ENCODE measurements around the gene RAB11A.

The RAB11A gene

GRCh38 chr15:65887565-65887964 lies 18.3 kb downstream of the RAB11A start:
- DNase-seq, result peak; percentile 69

DNA sequence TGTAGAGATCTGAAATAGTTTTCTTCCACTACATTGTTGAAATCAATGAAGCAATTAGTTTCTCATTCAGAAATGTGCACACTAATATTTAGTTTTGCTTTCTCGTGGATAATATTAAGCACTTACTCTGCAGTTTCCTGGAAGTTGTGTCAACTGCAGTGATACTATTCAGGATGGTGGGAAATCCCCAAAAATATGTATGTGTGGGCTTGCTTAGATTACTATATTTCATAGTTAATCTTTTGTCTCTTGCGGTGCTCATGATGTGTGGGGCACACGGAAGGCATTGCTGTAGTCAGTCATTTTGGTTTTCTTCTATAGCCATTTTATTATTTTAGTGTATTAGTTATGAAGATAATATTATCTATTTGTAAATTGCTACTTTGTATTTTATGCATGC lies 19.7 kb downstream of the RAB11A start:
- no peak for DNase-seq

- DNase-seq, result no peak
Observed at GRCh38 chr15:65893060-65893459, 23.8 kb downstream of the RAB11A start.

- DNase-seq, result no peak
Observed at GRCh38 chr15:65896236-65896635, 26.9 kb downstream of the RAB11A start.

DNA sequence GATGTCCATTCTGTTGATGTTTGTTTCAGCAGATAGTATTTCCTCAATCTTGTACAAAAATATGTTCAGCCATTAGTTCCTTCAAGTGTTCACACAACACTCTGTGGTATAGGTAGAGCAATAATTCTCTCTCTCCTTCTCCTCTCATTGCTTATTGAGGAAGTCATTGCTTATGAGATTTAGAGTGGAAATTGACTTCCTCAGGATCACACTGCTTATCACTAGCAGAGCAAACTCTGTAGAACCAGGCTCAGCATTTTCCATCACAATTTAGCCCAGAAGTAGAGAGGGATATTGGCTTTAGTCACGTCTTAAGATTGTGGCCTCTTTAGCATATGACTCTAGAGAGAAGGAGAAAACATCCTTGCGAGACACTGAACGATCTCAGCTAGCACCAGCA lies 31.2 kb downstream of the RAB11A start:
- no peak for DNase-seq

DNA sequence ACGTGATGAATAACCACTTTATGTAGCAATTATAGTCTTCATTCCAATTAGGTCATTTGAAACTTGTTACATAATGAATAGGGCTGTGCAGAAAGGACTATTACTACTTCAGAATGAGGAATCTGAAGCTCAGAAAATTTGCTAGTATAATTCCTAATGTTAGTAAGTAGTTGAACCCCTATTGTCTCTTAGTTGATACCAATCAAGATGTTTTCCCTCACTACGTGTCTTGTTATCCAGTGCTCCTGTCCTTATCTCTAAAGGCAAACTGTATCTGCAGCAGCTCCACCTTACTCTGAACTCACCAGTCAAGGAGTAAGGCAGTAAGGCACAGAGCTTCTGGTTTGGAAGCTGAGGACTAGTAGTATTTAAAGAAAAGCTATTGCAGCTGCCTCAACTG lies 32.0 kb downstream of the RAB11A start:
- DNase-seq, result no peak

- no peak for DNase-seq
Observed at GRCh38 chr15:65901836-65902235, 32.5 kb downstream of the RAB11A start.

DNA sequence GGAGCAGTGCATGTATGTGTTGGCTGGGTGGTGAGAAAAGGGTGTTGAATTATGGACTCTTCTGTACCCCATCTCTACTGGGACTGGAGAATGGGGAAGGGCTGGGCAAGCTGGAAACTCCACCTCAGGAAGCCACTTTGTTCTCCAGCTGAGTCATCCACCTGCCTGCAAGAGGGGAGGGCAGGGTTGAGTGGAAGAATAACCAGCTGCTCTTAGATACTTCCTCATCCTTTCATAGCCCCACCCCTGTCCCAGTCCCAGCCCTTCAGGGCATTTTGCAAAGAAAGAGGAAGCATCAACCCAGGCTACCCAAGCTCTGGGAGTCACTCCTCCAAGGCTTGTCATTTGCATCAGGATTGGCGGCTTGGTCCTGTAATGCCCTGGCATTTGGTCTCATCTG lies 33.1 kb downstream of the RAB11A start:
- no peak for DNase-seq

DNA sequence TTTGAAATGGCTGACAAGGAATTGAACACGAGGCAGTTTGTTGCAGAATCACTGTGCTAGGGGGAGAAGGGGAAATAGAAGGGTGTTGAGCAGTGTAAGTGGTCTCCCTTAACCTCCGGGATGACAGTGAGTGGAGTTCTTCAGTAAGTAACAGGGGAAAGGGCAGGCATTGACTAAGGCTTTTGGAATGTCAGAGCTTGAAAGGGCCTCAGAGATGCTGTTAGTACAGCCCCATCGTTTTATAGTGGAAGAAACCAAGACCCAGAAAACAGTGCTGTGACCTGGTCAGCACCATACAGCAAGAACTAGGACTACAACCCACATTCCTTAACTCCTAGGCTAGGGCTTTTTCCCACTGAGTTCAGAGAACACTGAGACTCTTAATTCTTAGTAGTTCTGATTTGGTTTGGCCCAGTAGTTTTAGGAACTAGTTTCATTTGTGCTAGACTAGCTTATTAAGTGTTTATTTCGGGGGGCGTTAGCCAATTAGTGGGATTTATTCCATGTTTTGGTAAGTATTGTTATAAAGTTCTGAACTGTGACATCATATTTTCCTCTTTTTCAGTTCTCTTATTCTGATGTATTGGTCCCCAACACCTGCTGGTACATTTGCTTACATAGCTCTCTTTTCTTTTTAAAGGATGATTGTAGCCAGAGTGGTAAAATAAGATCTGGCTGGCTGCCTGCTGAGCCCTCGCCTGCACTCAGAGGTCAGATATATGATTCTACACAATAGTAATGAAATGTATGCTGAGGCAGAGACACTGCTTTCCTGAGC lies 34.2 kb downstream of the RAB11A start:
- no peak for DNase-seq

- no peak for DNase-seq
Observed at GRCh38 chr15:65904301-65904700, 35.0 kb downstream of the RAB11A start.

DNA sequence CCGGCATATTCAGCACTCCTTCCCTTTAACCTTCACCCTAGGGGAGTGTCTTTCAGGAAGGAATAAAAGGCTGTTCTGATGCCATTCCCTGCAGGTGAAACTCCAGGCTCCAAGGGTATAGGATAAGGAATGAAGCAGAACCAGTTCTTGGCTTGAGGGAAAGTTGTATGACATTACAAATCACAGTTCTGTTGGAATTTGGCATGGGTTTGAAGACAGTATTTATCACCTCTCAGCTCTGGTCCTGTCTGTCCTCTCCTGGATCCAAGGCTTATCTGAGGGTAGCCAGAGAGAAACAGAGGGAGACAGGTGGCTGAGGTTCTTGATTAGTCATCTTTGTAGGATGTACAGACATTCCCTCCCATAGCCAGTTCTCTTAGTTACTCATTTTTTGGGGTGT lies 37.1 kb downstream of the RAB11A start:
- DNase-seq, result no peak

GRCh38 chr15:65907661-65908060 lies 38.4 kb downstream of the RAB11A start:
- no peak for DNase-seq

GRCh38 chr15:65908876-65909275 lies 39.6 kb downstream of the RAB11A start:
- no peak for DNase-seq

DNA sequence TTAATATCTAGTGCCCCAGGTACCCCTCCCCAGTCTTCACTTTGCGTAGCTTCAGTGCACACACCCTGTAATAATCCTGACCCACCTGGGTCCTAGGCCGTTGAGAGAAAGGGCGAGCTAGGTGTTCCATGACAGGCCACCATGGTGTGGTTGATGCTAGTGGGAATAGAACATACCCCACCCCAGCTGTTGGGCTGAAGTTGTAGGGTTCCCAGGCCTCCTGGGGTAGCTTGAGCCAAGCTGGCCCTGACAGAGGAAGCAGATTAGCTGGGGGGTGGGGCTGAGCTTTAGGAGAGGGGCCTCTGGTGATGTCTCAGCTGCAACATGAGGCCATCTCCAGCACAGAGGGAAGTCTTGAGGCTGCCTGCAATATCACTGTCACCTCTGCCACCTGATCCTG lies 40.5 kb downstream of the RAB11A start:
- no peak for DNase-seq

- DNase-seq, result no peak
Observed at GRCh38 chr15:65910341-65910740, 41.0 kb downstream of the RAB11A start.

DNA sequence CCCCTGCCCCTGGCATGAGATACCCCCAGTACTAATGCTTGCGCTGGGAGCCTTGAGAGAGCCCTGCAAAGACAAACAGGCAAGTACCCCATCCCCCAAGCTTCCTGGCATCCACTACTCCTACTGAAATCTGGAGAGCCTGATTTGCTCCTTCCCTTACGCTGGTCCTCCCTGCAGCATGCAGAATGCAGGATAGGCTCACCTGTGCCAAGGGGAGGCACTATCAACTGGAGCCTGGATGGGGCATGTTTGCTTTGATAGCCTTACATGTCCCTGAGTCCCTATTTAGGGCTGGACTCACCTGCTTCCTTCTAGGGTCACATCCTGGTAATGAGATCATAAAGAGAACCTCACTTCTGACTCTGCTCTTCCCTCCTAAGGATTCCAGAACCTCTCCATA lies 42.9 kb downstream of the RAB11A start:
- DNase-seq, result no peak

DNA sequence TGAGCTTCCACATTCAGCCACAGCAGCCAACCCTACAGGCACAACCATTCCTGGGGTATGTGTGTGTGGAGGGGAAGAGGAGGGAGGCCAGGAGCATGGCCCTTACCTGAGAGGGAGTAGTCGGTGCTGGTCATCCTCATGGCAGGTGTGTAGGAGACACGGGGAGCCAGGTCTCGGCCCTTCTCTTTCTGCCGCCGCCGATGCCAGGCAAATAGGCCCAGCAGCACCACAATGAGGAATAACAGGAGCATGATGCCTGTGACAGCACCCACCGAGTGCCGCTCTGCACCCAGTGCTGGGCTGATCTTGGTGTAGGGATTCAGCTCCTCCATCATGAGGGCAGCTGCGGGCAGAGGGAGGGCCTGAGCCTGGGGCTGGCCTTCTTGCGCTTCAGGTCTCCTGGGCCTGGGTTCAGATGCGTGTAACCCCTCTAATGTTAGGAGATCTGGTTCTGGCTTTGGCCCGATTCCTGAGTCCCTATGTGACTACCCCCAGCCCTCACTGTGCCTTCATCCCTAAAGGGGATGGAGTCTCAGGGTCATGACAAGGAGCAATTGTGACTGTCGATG lies 44.4 kb downstream of the RAB11A start:
- DNase-seq, result no peak

- DNase-seq, result no peak
Observed at GRCh38 chr15:65914386-65914785, 45.1 kb downstream of the RAB11A start.

- DNase-seq, result no peak
Observed at GRCh38 chr15:65914981-65915925, 46.0 kb downstream of the RAB11A start.

- DNase-seq, result no peak
Observed at GRCh38 chr15:65916041-65916663, 46.9 kb downstream of the RAB11A start.

- DNase-seq, result no peak
Observed at GRCh38 chr15:65916664-65917406, 47.5 kb downstream of the RAB11A start.

- DNase-seq, result no peak
Observed at GRCh38 chr15:65917407-65917756, 48.1 kb downstream of the RAB11A start.

GRCh38 chr15:65917936-65918335 lies 48.6 kb downstream of the RAB11A start:
- no peak for DNase-seq
